Osteocyte (in vitro differentiated cells): ENCODE results near the gene SPON1. TPM values are rescaled to one million over a fixed set of nuclear protein-coding genes. Genes with fewer than 3 reads are reported as not detected.

Experiments
- DNase-seq: peaks from one replicate; pipeline ENCODE4 v3.0.0; 2021; ENCODE audit warnings: mixed read lengths; ENCODE audit not compliant: unreplicated experiment; ENCODE audit errors: extremely low spot score
- H3K27ac Mint-ChIP-seq: one replicate; pipeline ENCODE4 v1.8.0; 2021; ENCODE audit warnings: mild to moderate bottlenecking, mixed read lengths; ENCODE audit not compliant: unreplicated experiment
- H3K27me3 Mint-ChIP-seq: one replicate; pipeline ENCODE4 v1.8.0; 2021; ENCODE audit warnings: mixed read lengths; ENCODE audit not compliant: unreplicated experiment
- H3K36me3 Mint-ChIP-seq: one replicate; pipeline ENCODE4 v1.8.0; 2021; ENCODE audit warnings: mixed read lengths; ENCODE audit not compliant: unreplicated experiment
- H3K4me1 Mint-ChIP-seq: one replicate; pipeline ENCODE4 v1.8.0; 2021; ENCODE audit warnings: mixed read lengths; ENCODE audit not compliant: unreplicated experiment
- H3K4me3 Mint-ChIP-seq: one replicate; pipeline ENCODE4 v1.8.0; 2021; ENCODE audit warnings: mild to moderate bottlenecking, moderate library complexity, mixed read lengths; ENCODE audit not compliant: unreplicated experiment
- H3K9me3 Mint-ChIP-seq: one replicate; pipeline ENCODE4 v1.8.0; 2021; ENCODE audit warnings: mixed read lengths; ENCODE audit not compliant: unreplicated experiment
- total RNA-seq: library from RNA; stranded (reverse); gene quantifications from 2 replicates; pipeline ENCODE4 v1.2.1, GENCODE V29; 2021
- TF ChIP-seq, protein P1 (sequence below): fragments of 200-600 bp; sonication (generic); IDR thresholded peaks from 2 replicates; pipeline ENCODE4 v1.5.0; 2021; ENCODE audit warnings: antibody characterized with exemption, mild to moderate bottlenecking, moderate library complexity

The SPON1 gene
- total RNA-seq, 1 donor from 2014 or later, result 0.05 TPM

DNA sequence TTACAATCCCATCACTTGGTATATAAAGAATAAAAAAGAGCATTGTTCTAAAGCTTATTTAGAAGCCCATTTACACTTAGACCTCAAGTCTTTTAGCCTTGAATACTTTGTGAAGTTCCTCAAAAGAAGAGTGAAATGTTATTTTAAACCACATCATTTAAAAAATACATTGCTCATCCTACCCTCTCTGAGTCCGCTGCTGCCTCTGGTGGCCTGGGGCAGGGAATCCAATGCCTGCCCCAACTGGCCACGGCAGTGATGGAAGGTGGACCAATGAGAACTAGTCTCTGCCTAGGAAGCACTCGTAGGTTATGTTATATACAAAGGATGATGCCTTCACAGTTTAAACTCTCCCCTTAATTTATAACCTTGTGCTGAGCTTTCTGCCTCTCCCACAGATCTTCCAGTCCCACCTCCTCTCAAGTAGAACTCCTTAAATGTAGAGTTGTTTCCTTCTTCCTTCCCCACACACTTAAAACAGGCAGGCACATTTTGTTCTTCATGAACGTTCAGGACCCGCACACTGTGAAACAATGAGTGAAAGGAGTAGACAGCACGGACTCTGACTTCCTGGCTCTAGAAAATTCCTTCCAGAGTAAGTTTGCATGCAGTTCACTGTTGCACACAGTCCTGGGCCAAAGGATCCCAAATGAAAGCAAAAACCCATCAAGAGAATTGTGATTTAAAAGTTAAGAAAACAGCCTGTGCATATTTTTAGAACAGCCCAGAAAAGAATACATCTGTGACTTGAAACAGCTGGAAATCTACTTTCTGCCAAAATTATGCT lies 228.7 kb downstream of the SPON1 start:
- DNase-seq, result no peak
- Mint-ChIP-seq H3K27ac (no peak overlapping the region), H3K4me1 (no peaks in the 10 kb centered on the region)

DNA sequence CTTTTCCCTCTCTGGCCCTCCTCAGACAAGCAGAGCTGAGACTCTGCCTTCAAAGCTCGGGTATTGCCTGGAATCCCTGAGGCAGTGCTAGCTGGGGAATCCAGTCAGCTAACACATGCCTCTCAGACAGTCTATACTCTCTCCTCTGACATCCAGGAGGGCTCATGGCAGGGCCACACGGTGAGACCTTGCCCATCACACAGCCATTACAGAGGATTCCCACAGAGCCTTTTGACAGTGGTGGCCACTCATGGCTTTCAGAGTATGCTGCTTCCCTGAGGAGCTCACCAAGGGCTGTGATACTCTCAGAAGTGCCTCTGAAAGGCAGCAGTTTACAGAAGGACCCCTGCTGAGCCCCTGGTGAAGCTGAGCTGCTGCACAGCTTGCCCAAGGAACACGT lies 231.1 kb downstream of the SPON1 start:
- Mint-ChIP-seq H3K27me3 (peaks cover 11% of the 10 kb centered on the region), H3K36me3 (no peaks in the 10 kb centered on the region), H3K4me3 (no peak overlapping the region), H3K27ac (no peak overlapping the region), H3K9me3 (no peaks in the 10 kb centered on the region), H3K4me1 (no peaks in the 10 kb centered on the region)
- TF ChIP-seq, protein P1, sequence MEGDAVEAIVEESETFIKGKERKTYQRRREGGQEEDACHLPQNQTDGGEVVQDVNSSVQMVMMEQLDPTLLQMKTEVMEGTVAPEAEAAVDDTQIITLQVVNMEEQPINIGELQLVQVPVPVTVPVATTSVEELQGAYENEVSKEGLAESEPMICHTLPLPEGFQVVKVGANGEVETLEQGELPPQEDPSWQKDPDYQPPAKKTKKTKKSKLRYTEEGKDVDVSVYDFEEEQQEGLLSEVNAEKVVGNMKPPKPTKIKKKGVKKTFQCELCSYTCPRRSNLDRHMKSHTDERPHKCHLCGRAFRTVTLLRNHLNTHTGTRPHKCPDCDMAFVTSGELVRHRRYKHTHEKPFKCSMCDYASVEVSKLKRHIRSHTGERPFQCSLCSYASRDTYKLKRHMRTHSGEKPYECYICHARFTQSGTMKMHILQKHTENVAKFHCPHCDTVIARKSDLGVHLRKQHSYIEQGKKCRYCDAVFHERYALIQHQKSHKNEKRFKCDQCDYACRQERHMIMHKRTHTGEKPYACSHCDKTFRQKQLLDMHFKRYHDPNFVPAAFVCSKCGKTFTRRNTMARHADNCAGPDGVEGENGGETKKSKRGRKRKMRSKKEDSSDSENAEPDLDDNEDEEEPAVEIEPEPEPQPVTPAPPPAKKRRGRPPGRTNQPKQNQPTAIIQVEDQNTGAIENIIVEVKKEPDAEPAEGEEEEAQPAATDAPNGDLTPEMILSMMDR, result no peak
- DNase-seq, result no peak

More for the DNA sequence above, 228.7 kb downstream of the SPON1 start:
- Mint-ChIP-seq H3K9me3 (no peaks in the 10 kb centered on the region), H3K36me3 (no peaks in the 10 kb centered on the region), H3K4me3 (no peak overlapping the region), H3K27me3 (peaks cover 6% of the 10 kb centered on the region)
- TF ChIP-seq, protein P1, result no peak

DNA sequence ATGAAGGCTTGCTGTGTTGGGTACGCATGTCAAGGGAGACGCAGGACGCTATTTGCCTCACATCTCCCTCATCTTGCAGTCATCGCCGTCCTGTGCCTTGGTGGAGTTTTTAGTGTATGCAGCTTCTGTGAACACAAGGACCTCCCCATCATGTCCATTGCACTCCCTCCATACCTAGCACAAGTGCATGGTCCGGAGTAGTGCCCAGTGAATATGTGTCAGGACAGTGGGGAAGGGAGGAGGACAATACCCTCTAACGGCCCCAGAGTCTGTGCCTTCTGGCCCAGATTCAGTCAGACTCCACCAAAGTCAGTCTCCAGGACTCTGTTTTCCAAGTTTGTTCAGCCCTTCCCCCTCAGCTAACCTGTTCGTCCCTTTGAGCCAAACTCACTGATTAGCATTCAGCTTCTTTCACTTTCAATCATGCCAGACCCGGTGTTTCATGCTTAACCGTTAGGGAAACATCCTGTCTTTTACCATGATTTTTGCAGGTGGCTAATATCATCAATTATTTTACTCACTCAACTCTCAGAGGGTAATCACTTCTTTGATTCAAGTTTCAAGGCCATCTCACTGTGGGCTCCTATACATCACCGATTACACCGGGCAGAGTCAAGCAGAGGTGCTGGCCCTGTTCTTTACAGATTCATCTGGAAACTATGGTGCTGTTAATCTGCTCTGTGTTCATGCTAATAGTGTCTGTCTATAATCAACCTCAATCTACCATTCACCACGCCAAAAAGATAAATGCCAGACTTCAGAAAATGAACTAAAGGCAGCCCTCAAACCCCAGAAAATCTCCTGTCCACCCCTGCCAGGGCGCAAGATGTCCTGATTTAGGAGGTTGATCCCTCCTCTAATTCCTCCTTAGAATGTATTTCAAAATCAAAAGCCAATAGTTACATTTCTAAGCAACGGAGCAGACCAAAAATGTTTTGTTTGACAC lies 240.0 kb downstream of the SPON1 start:
- peaks cover 19% of the 10 kb centered on the region for H3K27me3 Mint-ChIP-seq
- H3K36me3 Mint-ChIP-seq, result no peaks in the 10 kb centered on the region
- no peaks in the 10 kb centered on the region for H3K4me1 Mint-ChIP-seq
- H3K27ac Mint-ChIP-seq, result no peak overlapping the region
- no peak for DNase-seq
- no peaks in the 10 kb centered on the region for H3K9me3 Mint-ChIP-seq
- no peak overlapping the region for H3K4me3 Mint-ChIP-seq
- TF ChIP-seq, protein P1, result no peak

DNA sequence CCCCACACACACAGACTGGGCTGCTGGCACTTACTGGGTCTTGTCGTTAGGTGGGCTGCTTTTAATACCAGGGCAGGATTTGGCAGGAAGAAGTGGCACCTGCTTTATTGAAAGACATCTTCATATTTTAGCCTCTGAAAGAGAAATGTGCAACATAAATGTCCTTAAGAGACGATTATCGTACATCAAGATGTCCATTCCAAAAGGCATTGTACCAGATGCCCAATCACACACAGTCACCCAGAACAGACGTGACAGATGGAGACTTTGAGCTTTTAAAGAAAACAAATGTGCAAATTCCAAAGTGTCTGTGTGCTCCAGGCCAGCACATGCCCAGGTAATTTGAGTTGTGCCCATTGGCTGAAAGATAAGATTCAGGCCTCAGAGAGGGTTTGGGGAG lies 240.8 kb downstream of the SPON1 start:
- H3K36me3 Mint-ChIP-seq, result no peaks in the 10 kb centered on the region
- H3K4me1 Mint-ChIP-seq, result no peaks in the 10 kb centered on the region
- no peak overlapping the region for H3K4me3 Mint-ChIP-seq
- no peaks in the 10 kb centered on the region for H3K9me3 Mint-ChIP-seq
- H3K27me3 Mint-ChIP-seq, result peaks cover 14% of the 10 kb centered on the region
- DNase-seq, result no peak
- H3K27ac Mint-ChIP-seq, result no peak overlapping the region
- TF ChIP-seq, protein P1, result no peak

DNA sequence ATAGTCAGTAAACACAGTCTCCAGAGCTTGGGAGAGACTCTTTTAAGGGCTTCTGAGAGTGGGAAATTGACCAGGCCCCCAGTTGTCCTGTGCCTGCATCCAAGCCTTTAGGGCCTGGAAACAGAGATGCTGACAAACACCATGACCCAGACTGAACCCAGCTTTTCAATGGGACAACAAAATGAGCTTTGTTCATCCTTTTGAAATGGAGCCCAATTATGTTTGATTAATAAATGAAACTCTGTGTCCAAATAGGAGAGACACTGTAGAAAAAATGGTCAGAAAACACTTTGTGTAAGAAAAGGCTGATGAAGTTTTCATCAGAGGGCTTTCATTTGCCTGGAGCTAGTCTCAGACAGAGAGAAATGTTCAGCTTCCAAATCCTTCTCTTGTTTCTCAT lies 250.5 kb downstream of the SPON1 start:
- DNase-seq, result no peak
- H3K27ac Mint-ChIP-seq, result no peak overlapping the region
- no peaks in the 10 kb centered on the region for H3K4me1 Mint-ChIP-seq
- H3K9me3 Mint-ChIP-seq, result no peaks in the 10 kb centered on the region
- H3K36me3 Mint-ChIP-seq, result no peaks in the 10 kb centered on the region
- TF ChIP-seq, protein P1, result no peak
- H3K4me3 Mint-ChIP-seq, result no peak overlapping the region
- peaks cover 5% of the 10 kb centered on the region for H3K27me3 Mint-ChIP-seq
